Neuronal stem cell (in vitro differentiated cells): ENCODE data around the gene ZFP36L1.

ENCODE experiments used
- DNase-seq: peaks from one replicate; pipeline ENCODE4 v3.0.0-alpha.2; 2013; ENCODE audit warnings: low spot score
- H2AFZ ChIP-seq: one replicate; pipeline ENCODE4 v1.6.1; 2013; ENCODE audit warnings: mild to moderate bottlenecking, low read length, inconsistent platforms
- H2AK5ac ChIP-seq: 2 replicates; pipeline ENCODE4 v1.6.1; 2013; ENCODE audit warnings: low read depth, mild to moderate bottlenecking, inconsistent platforms, low read length, moderate library complexity, mixed read lengths
- H2BK120ac ChIP-seq: 2 replicates; pipeline ENCODE4 v1.6.1; 2013; ENCODE audit warnings: low read depth, mild to moderate bottlenecking, inconsistent platforms, low read length, moderate library complexity, mixed read lengths
- H2BK12ac ChIP-seq: one replicate; pipeline ENCODE4 v1.6.1; 2013; ENCODE audit warnings: low read length, inconsistent platforms
- H2BK15ac ChIP-seq: 2 replicates; pipeline ENCODE4 v1.6.1; 2013; ENCODE audit warnings: mild to moderate bottlenecking, low read length, inconsistent platforms, mixed read lengths
- H2BK5ac ChIP-seq: one replicate; pipeline ENCODE4 v1.6.1; 2013; ENCODE audit warnings: inconsistent platforms, mild to moderate bottlenecking, low read length, moderate library complexity
- H3K14ac ChIP-seq: one replicate; pipeline ENCODE4 v1.6.1; 2013; ENCODE audit warnings: low read length, inconsistent platforms
- H3K18ac ChIP-seq: 2 replicates; pipeline ENCODE4 v1.6.1; 2013; ENCODE audit warnings: low read length, inconsistent platforms
- H3K23ac ChIP-seq: 2 replicates; pipeline ENCODE4 v1.6.1; 2013; ENCODE audit warnings: low read depth, mild to moderate bottlenecking, mixed read lengths, low read length, inconsistent platforms; ENCODE audit not compliant: poor library complexity
- H3K27ac ChIP-seq: replicated peaks from 3 replicates; pipeline ENCODE4 v1.5.1; 2013; ENCODE audit warnings: low read length, inconsistent platforms
- H3K27me3 ChIP-seq, 3 experiments: 2 replicates each; pipeline ENCODE4 v1.6.1; 2013; ENCODE audit warnings: low read length in 3 of 3, mild to moderate bottlenecking in 2 of 3, inconsistent platforms in 1 of 3, low read depth in 1 of 3, mixed read lengths in 1 of 3, moderate library complexity in 1 of 3; ENCODE audit not compliant: control insufficient read depth in 3 of 3, insufficient read depth in 3 of 3
- H3K36me3 ChIP-seq, 2 donors: replicated peaks in 1 of 2; 2 replicates each; pipeline ENCODE4 v1.6.1; 2013; ENCODE audit warnings: low read length in 2 of 2; ENCODE audit not compliant: control insufficient read depth in 2 of 2, insufficient read depth in 2 of 2
- H3K4ac ChIP-seq: 2 replicates; pipeline ENCODE4 v1.6.1; 2013; ENCODE audit warnings: inconsistent platforms, mild to moderate bottlenecking, low read length, moderate library complexity
- H3K4me1 ChIP-seq, 2 donors: 1 replicate in 1 of 2; 2 replicates in 1 of 2; pipeline ENCODE4 v1.6.1; 2013; ENCODE audit warnings: low read length in 2 of 2, low read depth in 1 of 2; ENCODE audit not compliant: control insufficient read depth in 2 of 2, insufficient read depth in 1 of 2
- H3K4me2 ChIP-seq: one replicate; pipeline ENCODE4 v1.6.1; 2013; ENCODE audit warnings: mild to moderate bottlenecking, low read length, inconsistent platforms; ENCODE audit not compliant: insufficient read depth, poor library complexity, severe bottlenecking
- H3K4me3 ChIP-seq, 2 donors: 2 replicates each; pipeline ENCODE4 v1.5.1; 2013; ENCODE audit warnings: low read length in 2 of 2, mild to moderate bottlenecking in 2 of 2, inconsistent platforms in 1 of 2, moderate library complexity in 1 of 2
- H3K79me1 ChIP-seq: one replicate; pipeline ENCODE4 v1.6.1; 2013; ENCODE audit warnings: low read depth, mild to moderate bottlenecking, inconsistent platforms, low read length, moderate library complexity
- H3K9ac ChIP-seq: one replicate; pipeline ENCODE4 v1.6.1; 2013; ENCODE audit warnings: mild to moderate bottlenecking, low read depth, low read length, inconsistent platforms; ENCODE audit not compliant: poor library complexity
- H3K9me3 ChIP-seq, 2 donors: replicated peaks in 1 of 2; 2 replicates each; pipeline versions ENCODE3 to v1.6.1; 2013; ENCODE audit warnings: low read length in 2 of 2, mild to moderate bottlenecking in 2 of 2, inconsistent platforms in 1 of 2, low read depth in 1 of 2, mixed read lengths in 1 of 2, moderate library complexity in 1 of 2; ENCODE audit not compliant: control insufficient read depth in 2 of 2, insufficient read depth in 1 of 2
- H4K8ac ChIP-seq: one replicate; pipeline ENCODE4 v1.6.1; 2013; ENCODE audit warnings: low read depth, mild to moderate bottlenecking, inconsistent platforms, low read length, moderate library complexity
- H4K91ac ChIP-seq: one replicate; pipeline ENCODE4 v1.6.1; 2013; ENCODE audit warnings: low read length, low read depth, mild to moderate bottlenecking, inconsistent platforms; ENCODE audit not compliant: poor library complexity
- WGBS, 2 donors: extraction: QIAGEN DNeasy Blood & Tissue Kit; methylation state at CpG; one replicate each; pipeline ENCODE4 v1.1.7; 2013; ENCODE audit warnings: missing lambda C conversion rate in 2 of 2, mixed read lengths in 1 of 2; ENCODE audit not compliant: insufficient read length in 2 of 2, insufficient replicate concordance in 1 of 2; ENCODE audit errors: extremely low coverage in 2 of 2; 5-methylcytosine and 5-hydroxymethylcytosine counted together

The ZFP36L1 gene

DNA sequence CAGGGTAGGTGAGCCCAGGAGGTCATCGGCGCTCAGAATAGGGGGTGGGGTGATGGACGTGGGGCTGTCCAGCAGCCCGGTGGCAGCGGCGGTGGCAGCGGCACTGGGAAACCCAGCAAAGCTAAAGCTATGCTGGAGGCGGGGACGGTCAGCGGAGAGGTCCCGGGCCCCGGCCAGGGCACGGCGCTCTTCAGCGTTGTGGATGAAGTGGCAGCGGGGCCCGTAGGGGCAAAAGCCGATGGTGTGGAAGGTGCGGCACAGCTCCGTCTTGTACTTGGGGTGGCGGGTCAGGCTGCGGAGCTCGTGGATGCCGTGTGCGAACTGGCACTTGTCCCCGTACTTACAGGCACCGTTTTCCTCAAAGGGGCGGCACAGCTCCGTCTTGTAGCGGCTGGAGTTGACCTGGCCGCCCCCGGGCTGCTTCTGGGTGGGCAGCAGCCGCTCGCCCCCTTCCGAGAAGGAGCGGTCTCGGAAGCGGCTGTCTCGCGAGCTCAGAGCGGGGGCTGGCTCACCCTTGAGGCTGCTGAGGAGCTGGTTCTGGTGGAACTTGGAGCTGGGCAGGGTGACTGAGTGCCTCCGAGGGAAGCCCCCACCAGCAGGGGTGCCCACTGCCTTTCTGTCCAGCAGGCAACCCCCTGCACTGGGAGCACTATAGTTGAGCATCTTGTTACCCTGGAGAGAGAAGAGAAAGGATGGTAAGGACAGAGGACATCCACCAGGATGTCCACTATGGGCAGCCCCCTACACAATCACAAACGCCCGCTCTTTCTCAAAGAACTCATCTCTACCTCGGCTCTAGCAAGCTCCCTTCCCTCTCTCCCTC lies 2.8 kb downstream of the ZFP36L1 start:
- Histone ChIP-seq H3K4me1 (peaks cover 12 to 26% of the 10 kb centered on the region in 2 donors), H4K91ac (no peak overlapping the region), H3K4me2 (peak overlapping the region; percentile 73), H3K36me3 (peaks cover 25 to 57% of the 10 kb centered on the region in 2 donors), H3K9ac (peak overlapping the region; percentile 53), H3K14ac (peak overlapping the region; percentile 48), H2BK12ac (peak overlapping the region; percentile 34), H3K23ac (peak overlapping the region; percentile 11), H3K9me3 (peaks cover 0 to 6% of the 10 kb centered on the region in 2 donors), H4K8ac (no peak overlapping the region), H3K27ac (peak overlapping the region; percentile 11), H3K4ac (no peak overlapping the region), H2BK120ac (no peak overlapping the region), H2AFZ (no peak overlapping the region), H3K18ac (peak overlapping the region; percentile 57), H2BK15ac (no peak overlapping the region), H2BK5ac (peak overlapping the region; percentile 42), H3K27me3 (no peaks in the 10 kb centered on the region), H3K79me1 (peaks cover 9% of the 10 kb centered on the region), H3K4me3 (peak overlapping the region; percentile 92 to 99), H2AK5ac (peak overlapping the region; percentile 20)
- no peak for DNase-seq
- WGBS, 2 donors, result no CpG with 5 or more reads among the region's 45 CpGs

DNA sequence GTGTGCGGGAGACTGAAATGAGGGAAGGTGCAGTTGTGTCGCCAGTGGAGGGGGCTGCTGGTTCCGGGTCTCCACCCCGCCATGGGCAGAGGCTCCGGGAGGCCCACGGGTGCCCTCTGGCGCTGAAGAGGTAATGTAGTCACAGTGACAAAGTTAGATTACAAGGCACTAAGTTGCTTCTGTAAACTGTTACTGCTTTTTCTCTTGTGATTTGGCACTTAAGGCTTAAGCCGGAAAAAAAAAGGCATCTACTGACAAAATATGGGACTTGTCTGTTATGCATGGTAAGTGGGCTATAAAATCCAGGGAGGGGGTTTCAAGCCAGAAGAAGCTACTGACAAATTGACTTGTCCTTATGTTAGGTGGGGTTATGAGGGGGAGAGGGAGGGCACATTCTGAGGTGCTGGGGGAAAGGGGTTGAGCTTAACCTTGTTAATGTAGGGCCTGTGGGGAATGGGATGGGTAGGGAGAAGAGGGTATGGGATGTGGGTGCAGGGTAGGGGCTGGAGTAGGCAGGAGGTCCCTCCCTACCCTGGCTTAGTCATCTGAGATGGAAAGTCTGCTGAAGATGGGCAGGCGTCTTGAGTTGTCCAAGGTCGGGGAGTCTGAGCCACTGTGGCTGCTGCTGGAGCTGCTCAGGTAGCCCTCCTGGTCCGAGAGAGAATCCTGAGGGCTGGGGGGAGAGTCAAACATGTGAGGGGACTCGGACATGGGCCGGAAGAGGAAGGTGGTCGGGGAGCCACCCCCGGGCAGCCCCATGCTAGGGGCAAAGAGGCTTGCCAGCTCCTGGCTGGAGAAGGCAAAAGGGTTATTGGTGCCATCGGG lies 3.7 kb downstream of the ZFP36L1 start:
- Histone ChIP-seq H2BK15ac (no peak overlapping the region), H3K4me3 (peak overlapping the region; percentile 92 to 99), H2BK5ac (peak overlapping the region; percentile 42), H2BK120ac (no peak overlapping the region), H3K23ac (no peak overlapping the region), H3K4ac (no peak overlapping the region), H3K27ac (peak overlapping the region; percentile 11), H2BK12ac (peak overlapping the region; percentile 34), H4K8ac (no peak overlapping the region), H2AK5ac (no peak overlapping the region), H3K4me2 (peak overlapping the region; percentile 73), H3K4me1 (peaks cover 12 to 22% of the 10 kb centered on the region in 2 donors), H3K14ac (no peak overlapping the region), H3K27me3 (no peaks in the 10 kb centered on the region), H4K91ac (no peak overlapping the region), H3K79me1 (peaks cover 9% of the 10 kb centered on the region), H3K9ac (peak overlapping the region; percentile 53), H3K18ac (no peak overlapping the region), H3K9me3 (peaks cover 0 to 6% of the 10 kb centered on the region in 2 donors), H2AFZ (no peak overlapping the region), H3K36me3 (peaks cover 25 to 57% of the 10 kb centered on the region in 2 donors)
- WGBS, 2 donors, result no CpG with 5 or more reads among the region's 16 CpGs
- no peak for DNase-seq

DNA sequence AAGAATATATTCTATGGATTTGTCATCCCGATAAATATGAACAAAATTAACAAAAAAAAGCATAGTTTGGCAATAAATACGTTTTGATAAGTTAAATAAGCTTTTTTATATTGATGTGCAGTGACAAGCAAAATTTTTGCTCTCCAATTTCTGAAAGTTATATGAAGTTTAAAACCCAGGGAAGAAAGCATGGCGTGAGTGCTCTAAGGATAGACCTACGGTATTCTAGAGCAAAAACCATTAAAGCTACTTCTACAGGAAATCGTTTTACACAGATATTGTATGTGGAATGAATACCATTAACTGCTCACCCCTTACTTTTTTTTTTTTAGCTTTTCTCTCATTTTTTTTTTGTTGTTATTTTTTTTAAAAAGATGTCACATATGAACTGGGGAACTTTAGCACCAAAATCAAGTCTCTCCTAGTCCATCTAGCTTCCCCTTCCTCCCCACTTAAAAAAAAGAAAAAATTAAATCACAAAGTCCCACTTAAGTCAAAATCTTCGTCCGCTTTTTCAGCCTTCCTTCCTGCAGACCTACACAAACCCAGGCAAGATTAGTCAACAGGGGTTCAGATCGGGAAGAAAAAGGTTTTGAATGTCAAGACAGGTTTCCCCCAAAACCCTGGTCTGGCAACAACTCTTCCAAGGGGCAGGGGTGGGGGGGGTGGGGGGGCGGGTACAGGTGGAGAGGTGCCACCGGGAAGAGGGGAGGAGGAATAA lies 4.4 kb downstream of the ZFP36L1 start:
- H3K4me3 ChIP-seq, result peak overlapping the region in 1 of 2 donors; percentile 92
- H3K9ac ChIP-seq, result no peak overlapping the region
- H2BK12ac ChIP-seq, result no peak overlapping the region
- H4K91ac ChIP-seq, result no peak overlapping the region
- no peak overlapping the region for H2BK120ac ChIP-seq
- peaks cover 25 to 57% of the 10 kb centered on the region in 2 donors for H3K36me3 ChIP-seq
- H3K18ac ChIP-seq, result no peak overlapping the region
- H3K27ac ChIP-seq, result no peak overlapping the region
- no peak overlapping the region for H3K14ac ChIP-seq
- no CpG with 5 or more reads among the region's 10 CpGs for WGBS, 2 donors
- H3K4me2 ChIP-seq, result no peak overlapping the region
- H3K27me3 ChIP-seq, result no peaks in the 10 kb centered on the region
- peaks cover 10 to 22% of the 10 kb centered on the region in 2 donors for H3K4me1 ChIP-seq
- H2AFZ ChIP-seq, result no peak overlapping the region
- peaks cover 9% of the 10 kb centered on the region for H3K79me1 ChIP-seq
- no peak overlapping the region for H2AK5ac ChIP-seq
- H3K9me3 ChIP-seq, result peaks cover 0 to 6% of the 10 kb centered on the region in 2 donors
- no peak overlapping the region for H3K4ac ChIP-seq
- H4K8ac ChIP-seq, result no peak overlapping the region
- no peak overlapping the region for H2BK15ac ChIP-seq
- H3K23ac ChIP-seq, result no peak overlapping the region
- DNase-seq, result no peak
- no peak overlapping the region for H2BK5ac ChIP-seq
